PC-9 (cell line): Measurements from ENCODE around the gene HGD.

Experiments
- CTCF ChIP-seq: fragments of 200-600 bp; sonication (generic); conservative IDR thresholded peaks from 2 replicates; pipeline ENCODE4 v1.6.1; 2017; ENCODE audit warnings: mixed run types, antibody characterized with exemption, mild to moderate bottlenecking, moderate library complexity
- EZH2 ChIP-seq: fragments of 200-600 bp; sonication (generic); IDR thresholded peaks from 2 replicates; pipeline ENCODE4 v1.8.0; 2017; ENCODE audit warnings: antibody characterized with exemption, low read depth

- no peak for TF ChIP-seq CTCF
- no peak for TF ChIP-seq EZH2
These were observed 1.7 kb upstream of the HGD start for GRCh38 chr3:120683671-120684301.
